GM18499 (cell line): ENCODE data around the gene MLKL.
"Not testable (repeated sequence)": the region's sequence is repeated elsewhere in the genome, so short reads cannot be mapped to it uniquely, and the experiment has no call there.

Source experiments
- ATAC-seq: cut with Tn5 transposase; IDR thresholded peaks from one replicate; pipeline ENCODE4 v1.9.1; 2021; ENCODE audit warnings: moderate number of reproducible peaks; ENCODE audit not compliant: insufficient read depth, unreplicated experiment

MLKL gene

DNA sequence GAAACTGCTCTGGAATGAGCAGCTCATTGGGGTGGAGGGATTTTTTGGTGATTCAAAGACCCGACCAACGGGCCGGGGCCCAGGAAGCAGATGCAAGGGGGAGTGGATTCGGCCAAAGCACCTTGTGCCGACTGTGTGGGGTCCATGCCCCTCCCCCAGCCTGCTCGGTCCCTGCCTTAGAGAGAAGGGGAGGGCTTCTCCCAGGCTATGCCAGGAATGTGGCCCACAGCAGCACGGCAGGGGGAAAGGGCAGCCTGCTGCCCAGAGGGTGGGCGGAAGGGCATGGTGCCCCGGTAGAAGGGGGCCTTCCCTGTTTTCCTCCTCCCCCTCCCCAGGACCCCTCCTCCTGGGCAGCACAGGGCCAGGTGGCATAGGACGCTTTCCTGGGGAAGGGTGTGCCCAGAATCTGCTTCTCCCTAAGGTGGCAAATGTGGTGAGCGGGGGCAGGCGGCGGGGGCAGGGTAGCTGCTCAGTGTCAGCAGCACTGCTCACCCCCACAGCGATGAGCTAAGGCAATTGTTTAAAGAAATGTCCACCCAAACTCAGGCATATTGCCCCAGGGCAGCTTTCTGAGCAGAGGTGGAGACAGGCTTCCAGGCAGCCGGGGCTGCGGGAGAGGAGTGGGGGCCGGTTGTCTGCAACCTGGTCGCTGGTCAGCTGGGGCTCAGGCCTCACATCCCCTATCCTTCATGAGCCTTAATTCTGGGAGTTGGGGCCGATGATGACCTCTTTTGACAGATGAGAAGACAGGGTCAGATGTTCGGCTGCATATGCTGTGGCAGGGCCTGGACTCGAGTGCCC is 33.9 kb upstream of the MLKL start:
- no peak for ATAC-seq

DNA sequence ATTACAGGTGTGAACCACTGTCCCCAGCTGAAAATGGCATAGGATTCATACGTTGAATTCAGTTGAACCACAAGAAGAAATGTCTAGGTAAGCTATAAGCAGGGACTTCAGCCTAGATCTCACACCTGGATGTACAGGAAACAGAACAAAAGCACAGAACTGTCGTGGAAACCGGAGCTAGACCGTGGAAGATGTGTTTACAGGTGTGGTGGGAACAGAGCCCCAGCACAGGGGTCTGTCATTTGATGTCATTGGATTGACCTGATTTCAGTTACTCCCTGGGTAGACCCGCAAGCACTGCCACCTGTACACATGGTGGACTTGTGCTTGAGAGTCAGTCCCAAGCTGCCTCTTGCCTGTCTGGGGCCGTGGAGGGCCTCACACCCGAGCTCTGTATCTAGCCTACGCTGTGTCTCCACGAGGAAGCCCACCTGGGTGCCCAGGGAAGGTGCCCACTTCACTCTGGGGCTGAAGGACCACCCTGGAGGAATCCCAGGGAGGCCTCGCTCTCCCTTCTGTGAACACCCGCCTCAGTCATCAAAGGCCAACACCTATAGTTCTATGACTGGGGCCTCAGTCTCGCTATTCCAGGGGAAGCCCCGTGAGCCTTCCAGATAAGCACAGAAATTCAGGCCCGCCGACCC is 32.2 kb upstream of the MLKL start:
- ATAC-seq, result no peak

DNA sequence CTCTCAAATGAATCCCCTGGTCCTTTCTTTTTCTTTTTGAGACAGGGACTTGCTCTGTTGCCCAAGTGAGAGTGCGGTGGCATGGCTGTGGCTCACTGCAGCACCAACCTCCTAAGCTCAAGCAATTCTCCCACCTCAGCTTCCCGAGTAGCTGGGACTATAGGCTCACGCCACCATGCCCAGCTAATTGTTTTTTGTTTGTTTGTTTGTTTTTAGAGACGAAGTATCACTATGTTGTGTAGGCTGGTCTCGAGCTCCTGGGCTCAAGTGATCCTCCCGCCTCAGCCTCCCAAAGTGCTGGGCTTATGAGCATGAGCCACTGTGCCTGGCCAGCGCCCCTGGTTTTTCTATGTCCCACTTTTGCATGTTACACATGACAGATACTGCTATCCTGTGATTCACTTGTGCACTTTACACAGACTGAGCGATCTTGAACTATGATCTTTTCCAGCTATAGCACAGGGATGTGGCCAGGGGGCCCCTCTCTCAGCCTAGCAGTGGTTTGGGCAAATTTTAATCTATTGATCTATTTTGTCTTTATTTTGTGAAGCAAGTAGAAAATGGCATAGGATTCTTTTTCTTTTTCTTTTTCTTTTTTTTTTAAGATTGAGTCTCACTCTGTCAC is 31.3 kb upstream of the MLKL start:
- ATAC-seq, result no peak

DNA sequence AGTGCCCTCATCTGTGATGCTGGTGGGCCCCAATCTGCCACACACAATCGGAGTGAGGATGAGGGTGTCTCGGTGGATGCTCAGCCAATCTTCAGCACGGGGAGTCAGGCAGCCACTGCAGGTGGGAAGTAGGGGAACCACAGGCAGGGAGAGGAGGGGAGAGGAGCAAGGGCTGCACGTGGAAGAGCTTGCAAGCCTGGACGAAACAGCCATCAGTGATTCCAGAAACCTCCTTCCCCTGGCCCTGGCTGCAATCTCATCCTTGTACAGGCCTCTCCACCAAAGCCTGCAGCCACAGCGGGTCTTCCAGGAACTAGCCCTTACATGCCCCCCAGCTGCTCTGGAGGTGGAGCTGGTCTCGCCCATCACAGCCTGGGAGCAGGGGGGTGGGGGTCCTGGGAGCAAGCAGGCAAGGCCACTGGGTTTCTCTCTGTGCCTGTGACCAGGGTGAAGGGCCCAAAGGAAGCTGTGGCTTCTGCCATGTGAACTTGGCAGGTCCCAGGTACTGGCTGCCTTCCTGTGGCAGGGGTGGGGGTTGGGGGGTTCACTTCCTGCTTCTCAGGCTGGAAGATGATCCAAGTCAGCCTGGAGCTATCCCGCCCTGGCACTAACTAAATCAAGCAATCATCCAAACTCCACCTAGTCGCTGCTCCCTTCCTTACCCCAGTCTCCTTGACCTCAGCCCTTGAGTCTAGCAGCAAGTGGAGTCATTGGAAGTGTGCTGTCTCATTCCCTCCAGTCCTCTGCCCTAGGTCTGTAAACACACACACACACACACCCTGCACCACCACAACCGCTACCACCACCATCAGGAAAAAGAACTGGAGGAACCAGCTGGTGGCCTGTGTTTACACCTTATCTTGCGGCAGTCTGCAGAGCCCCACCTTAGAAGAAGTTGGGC is 29.4 kb upstream of the MLKL start:
- no peak for ATAC-seq

DNA sequence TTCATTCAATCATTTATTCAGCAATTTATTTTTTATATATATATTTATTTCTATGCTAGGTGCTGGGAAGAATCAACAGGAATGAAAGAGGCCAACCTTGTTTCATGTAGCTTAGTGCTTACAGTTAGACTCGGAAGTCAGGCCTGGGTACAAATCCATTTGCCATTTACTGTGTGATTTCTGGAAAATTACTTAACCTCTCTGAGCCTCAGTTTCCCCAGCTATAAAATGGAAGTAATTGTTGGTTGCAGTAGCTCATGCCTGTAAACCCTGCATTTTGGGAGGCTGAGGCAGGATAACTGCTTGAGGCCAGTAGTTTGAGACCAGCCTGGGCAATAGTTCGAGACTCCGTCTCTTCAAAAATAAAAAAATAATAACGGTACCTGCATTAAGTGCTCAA is 27.2 kb upstream of the MLKL start:
- no peak for ATAC-seq

DNA sequence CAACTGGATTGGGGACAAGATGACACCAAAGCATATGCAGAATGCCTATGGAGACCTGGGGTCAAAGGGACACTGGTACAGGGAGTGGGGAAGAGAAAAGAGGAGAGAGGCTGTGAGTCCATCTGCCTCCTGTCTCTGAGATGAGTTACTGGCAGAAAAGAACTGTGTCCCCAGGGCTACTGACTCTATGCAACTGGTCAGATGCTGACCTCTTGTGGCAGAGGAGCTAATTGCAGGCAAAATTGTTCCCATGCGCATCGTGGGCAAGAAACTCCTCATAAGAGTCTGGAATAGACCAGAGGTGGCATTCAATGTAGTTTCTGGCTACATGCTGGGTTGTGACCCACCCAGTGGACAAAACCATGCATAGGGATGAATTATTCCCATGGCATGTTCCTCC is 26.1 kb upstream of the MLKL start:
- no peak for ATAC-seq

DNA sequence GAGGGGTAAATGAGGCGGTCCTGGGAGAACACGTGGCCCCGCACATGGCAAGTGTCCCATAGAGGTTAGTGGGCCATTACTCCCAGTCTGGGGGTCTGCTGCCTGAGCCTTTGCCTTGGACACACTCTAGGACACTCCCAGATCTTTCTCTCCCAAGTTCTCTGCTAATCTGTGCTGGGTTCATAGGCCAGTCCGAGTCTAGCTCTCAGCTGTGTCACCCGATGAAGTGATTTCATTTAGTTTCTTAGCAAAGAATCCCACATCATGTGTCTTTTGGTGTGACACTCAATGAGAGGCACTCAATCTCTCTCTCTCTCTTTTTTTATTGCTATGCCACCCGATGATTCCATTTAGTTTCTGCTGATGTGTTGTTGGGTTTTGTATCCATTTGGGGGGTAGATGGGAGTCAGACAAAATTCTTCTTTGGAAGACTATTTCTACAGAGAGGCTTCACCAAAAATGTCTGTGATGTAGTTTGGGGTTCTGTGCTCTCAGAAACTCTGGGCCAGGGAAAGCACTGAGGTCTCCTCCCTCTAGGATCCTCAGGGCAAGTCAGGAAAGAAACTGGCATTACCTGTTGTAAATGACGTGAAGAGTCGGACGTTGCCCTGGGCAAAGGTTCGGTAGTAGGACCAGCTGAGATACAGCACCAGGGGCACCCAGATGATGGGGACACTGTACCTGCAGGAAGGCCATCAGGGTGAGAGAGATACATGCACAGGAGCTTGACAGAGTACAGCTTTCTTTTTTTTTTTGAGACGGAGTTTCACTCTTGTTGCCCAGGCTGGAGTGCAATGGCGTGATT is 25.2 kb upstream of the MLKL start:
- ATAC-seq, result no peak

DNA sequence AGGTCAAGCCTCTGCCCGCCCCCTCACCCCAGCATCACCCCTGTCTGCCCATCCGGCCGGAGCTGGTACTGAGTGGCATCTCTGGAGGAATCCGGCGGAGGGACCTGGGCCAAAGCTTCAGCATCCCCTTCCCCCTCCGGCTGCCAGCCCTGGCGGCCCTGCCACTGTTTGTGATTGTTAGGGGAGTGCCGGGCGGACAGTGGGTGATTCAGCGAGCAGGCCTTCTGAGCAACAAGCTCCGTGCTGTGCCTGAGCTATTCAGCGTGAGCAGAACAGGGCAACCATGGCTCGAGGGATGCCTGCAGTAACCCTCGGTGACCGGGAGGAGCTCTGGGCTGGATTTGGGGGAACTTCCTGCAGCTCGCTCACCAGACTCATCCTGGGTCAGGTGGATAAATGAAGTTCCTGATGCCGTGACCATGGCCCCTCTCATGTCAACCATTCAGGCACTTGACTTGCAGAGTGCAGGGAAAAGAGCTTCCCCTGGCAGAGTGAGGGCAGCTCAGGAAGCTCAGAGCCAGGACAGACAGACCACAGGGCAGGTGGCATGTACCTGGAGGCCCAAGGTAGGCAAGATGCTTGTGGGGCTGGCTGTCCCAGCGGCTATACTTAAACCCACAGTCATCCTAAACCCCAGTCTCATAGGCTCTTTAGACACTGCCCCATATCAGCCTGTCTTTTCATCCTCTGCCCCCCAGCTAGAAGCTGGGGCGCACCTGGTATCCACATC is 24.3 kb upstream of the MLKL start:
- no peak for ATAC-seq

DNA sequence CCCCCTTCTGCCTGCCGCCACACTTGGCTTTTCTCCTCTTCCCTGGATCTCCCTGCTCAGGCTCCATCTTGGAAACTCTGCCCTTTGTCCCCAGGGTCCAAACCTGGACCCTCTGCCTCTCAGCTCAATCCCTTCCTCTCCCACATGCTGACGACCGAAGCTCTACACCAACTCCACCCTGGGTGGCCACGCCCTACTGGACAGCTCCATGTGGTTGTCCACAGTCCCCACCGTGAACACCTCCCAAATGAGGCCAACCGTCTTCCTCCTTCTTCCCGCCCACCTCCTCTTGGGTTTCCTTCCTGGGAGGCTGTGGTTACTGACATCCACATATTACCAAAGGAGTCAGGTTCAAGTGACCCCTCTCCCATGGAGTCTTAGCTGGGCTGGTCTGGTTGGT is 22.6 kb upstream of the MLKL start:
- no peak for ATAC-seq

DNA sequence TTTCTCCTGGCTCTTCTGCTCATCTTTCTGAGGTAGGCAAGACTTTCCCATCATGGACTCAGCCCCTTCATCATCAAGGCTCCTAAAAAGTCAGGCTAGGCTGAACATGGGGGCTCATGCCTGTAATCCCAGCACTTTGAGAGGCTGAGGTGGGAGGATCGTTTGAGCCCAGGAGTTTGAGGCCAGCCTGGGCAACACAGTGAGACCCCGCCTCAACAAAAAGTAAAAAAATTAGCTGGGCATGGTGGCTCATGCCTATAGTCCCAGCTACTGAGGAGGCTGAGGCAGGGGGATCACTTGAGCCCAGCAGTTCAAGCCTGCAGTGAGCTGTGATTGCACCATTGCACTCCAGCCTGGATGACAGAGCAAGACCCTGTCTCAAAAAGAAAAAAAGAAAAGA is 21.5 kb upstream of the MLKL start:
- ATAC-seq, result not testable (repeated sequence)

DNA sequence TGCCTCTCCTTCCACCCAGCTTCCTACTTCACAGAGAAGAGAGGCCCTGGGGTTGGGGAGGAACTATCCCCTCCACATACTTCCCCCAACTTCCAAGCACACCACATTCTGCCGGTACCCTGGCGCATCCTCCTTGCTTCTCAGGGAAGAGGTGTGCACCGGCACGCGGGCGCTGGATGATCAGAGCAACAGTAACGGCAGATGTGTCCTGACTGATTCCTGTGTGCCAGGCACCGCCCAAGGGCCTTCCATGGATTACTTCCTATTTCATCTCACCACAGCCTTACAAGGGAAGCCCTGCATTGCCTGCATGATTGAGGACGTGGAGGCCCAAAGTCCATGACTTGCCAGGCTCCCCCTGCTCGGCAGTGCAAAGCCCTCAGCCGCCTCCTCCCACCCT is 21.1 kb upstream of the MLKL start:
- ATAC-seq, result no peak

DNA sequence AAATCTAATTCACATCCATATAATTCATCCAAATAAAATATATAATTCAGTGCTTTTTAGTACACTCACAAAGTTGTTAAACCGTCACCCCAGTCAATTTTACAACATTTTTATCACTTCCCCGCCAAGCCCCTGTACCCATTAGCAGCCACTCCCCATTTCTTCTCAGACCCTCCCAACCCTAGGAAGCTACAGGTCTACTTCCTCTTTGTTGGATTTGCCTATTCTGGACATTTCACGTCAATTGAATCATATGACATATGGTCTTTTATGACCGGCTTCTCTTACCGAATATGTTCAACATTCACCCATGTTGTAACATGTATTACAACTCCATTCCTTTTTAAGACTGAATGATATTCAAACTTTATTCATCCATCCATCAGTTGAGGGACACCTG is 19.9 kb upstream of the MLKL start:
- no peak for ATAC-seq

DNA sequence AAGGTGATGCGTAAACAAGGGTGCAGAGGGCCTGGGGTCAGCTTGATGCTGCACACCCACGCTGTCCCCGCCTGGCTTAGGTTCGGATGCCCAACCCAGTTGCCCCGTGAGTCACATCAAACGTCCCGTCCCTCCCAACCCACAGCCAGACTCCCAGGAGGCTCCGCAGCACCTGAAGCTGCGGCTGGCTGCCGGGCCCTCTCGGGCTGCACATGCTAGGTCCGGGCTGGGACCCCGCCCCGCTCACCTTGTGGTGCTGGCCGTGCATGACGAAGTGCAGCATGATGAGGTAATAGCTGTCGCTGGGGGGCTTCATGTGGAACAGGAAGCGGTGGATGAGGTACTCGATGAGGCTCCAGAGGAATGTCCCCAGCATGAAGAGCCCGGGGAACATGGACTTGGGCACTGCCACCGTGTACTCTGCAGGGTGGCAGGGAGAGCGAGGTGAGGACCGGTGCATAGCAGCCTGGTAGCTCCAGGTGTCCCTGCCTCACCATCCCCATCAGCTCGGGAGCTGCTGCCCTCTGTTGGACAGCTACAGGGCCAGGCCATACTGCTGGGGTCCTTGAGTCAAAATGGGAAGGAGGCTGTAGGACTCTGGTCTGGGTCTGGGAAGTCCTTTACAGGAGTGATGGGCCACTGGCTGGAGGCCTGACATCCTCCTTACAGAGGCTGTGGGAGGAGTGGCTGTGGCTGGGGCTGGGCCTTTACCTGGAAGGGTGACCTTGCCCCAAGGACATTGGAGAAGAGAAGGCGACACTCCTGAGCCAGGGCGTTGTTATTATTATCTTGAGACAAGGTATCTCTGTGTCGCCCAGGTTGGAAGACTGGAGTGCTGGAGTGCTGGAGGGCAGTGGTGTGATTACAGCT is 18.3 kb upstream of the MLKL start:
- ATAC-seq, result no peak

DNA sequence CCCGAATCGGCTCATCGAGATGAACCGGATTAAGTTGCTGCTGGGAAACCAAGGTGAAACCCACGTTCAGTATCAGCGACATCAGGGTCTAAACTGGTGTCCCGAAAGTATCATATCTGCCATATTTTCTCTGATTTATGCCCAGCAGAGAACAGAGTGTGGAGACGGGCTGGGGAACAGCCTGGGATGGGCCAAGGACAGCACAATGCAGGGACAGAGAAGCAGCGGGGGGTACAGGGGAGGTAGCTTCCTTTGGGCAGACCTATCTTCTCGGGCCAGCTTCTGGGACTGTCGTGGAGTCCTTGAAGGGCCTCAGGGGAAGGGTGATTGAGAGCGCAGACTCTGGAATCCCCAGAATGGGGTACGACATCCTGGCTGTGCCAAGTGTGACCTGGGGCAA is 17.5 kb upstream of the MLKL start:
- no peak for ATAC-seq

DNA sequence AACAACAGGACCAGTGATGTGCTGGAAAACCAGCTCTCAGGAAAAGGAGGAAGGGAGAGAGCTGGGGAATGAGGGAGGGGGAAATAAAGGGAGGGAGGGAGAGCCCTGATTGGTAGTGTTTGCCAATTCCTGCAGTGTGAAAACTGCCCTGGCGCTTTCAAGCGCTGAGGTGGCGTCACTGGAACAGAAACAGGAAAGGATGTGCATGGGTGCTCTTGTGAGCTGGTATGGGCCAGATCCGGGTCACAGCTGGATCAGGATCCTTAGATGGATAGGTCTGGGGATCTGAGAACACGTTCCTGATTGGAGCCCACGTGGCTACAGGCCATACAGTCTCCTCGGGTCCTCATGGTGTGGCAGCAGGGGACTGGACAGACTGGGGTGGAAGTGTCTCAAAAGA is 16.7 kb upstream of the MLKL start:
- no peak for ATAC-seq

DNA sequence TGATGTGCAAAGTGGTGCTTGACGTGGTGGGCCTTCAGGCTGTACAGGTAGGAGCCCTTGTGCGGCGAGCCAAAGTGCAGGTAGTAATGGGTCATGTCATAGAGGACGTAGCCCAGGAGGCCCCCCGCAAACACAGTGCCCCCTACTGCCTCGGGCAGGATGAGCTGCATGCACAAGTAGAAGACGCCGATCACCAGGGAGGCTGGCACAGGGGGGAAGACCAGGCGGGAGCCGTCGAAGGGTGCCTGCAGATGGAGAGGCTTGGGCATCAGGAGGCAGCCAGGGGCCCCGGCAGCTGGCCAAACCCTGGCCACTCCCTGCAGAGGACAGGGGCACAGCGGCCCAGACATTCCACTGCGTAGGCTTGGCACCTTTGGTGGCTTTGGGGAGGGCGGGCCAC is 15.7 kb upstream of the MLKL start:
- ATAC-seq, result no peak

DNA sequence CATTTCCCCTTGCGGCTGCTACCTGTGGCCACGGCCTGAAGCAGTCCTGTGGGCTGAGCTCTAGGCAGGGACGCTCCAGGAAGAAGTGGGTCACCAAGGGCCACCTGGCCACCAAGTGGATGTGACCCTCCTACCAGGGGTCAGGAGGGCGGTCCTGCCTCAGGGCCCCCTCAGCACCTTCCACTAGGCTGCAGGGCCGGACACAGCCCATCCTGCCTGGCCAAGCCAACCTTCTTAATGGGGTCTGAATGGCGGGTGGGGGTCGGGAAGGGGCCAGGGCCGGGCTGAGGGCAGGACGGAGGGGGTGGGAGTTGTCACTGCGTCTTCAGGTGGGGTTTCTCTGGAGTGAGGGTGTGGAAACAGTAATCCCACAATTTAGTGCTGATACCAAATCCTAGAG is 13.2 kb upstream of the MLKL start:
- no peak for ATAC-seq

DNA sequence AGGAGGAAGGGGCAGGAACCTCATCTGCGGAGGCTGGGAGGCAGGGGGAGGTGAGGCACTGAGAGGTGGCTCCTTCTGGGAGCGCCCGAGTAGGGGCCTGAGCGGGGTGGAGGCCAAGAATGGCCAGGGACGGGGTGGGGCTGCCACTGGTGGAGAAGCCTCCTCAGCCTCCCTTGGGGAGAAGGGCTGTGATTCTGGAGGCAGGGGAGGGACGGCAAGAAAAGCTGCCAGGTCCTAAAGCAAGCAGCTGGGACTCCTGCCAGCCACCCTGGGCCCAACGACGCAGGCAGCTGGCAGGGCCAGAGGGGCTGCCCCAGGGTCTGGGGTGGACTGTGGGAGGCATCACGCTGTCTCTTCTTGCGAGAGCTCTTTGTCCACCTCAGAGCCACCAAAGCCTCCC is 12.7 kb upstream of the MLKL start:
- ATAC-seq, result no peak
